Astrocyte (in vitro differentiated cells and primary cell): ENCODE measurements around the gene CCDC177. TPM values are rescaled to one million over a fixed set of nuclear protein-coding genes. Genes with fewer than 3 reads are reported as not detected.
A peak's percentile ranks its signal among the peaks of the same experiment; 100 is the strongest.

Source experiments
- DNase-seq: peaks from one replicate; pipeline ENCODE4 v3.0.0-alpha.2; 2010; ENCODE audit warnings: low read depth
- FAIRE-seq: peaks from 2 replicates; lab custom pipeline; 2011; peaks lifted over from hg19 to GRCh38; lab: Jason Lieb, UNC
- H2AFZ ChIP-seq: 2 replicates; pipeline ENCODE4 v1.6.0; 2012; ENCODE audit warnings: low read depth, low read length, inconsistent platforms
- H3K27ac ChIP-seq: 2 replicates; pipeline ENCODE4 v1.5.1; 2011; ENCODE audit warnings: low read depth, low read length, inconsistent platforms
- H3K27me3 ChIP-seq: 2 replicates; pipeline ENCODE4 v1.6.0; 2011; ENCODE audit warnings: low read length, inconsistent platforms; ENCODE audit not compliant: insufficient read depth
- H3K36me3 ChIP-seq: 2 replicates; pipeline ENCODE4 v1.5.1; 2011; ENCODE audit warnings: low read length, inconsistent platforms; ENCODE audit not compliant: insufficient read depth
- H3K4me1 ChIP-seq: 2 replicates; pipeline ENCODE4 v1.5.1; 2011; ENCODE audit warnings: low read length, inconsistent platforms; ENCODE audit not compliant: insufficient read depth
- H3K4me2 ChIP-seq: 2 replicates; pipeline ENCODE4 v1.6.0; 2012; ENCODE audit warnings: low read length, inconsistent platforms
- H3K4me3 ChIP-seq: 2 replicates; pipeline ENCODE4 v1.5.1; 2011; ENCODE audit warnings: low read depth, mild to moderate bottlenecking, low read length, inconsistent platforms; ENCODE audit not compliant: insufficient read depth
- H3K79me2 ChIP-seq: 2 replicates; pipeline ENCODE4 v1.6.0; 2012; ENCODE audit warnings: mild to moderate bottlenecking, low read length, inconsistent platforms; ENCODE audit not compliant: insufficient read depth
- H3K9ac ChIP-seq: 2 replicates; pipeline ENCODE4 v1.6.0; 2012; ENCODE audit warnings: mild to moderate bottlenecking, low read length, inconsistent platforms
- H3K9me3 ChIP-seq: 2 replicates; pipeline ENCODE4 v1.5.1; 2012; ENCODE audit warnings: low read depth, mild to moderate bottlenecking, low read length, inconsistent platforms; ENCODE audit not compliant: insufficient read depth
- H4K20me1 ChIP-seq: 2 replicates; pipeline ENCODE4 v1.6.0; 2012; ENCODE audit warnings: low read length, inconsistent platforms; ENCODE audit not compliant: insufficient read depth
- H3K27ac Mint-ChIP-seq: one replicate; pipeline ENCODE4 v1.8.0; 2021; ENCODE audit warnings: mild to moderate bottlenecking, mixed read lengths; ENCODE audit not compliant: unreplicated experiment
- H3K27me3 Mint-ChIP-seq: one replicate; pipeline ENCODE4 v1.8.0; 2021; ENCODE audit warnings: low read depth, mixed read lengths; ENCODE audit not compliant: unreplicated experiment
- H3K36me3 Mint-ChIP-seq: one replicate; pipeline ENCODE4 v1.8.0; 2021; ENCODE audit warnings: low read depth, mixed read lengths; ENCODE audit not compliant: unreplicated experiment
- H3K4me1 Mint-ChIP-seq: one replicate; pipeline ENCODE4 v1.8.0; 2021; ENCODE audit warnings: low read depth, mixed read lengths; ENCODE audit not compliant: unreplicated experiment
- H3K4me3 Mint-ChIP-seq: one replicate; pipeline ENCODE4 v1.8.0; 2021; ENCODE audit warnings: mild to moderate bottlenecking, moderate library complexity, mixed read lengths; ENCODE audit not compliant: unreplicated experiment
- H3K9me3 Mint-ChIP-seq: one replicate; pipeline ENCODE4 v1.8.0; 2021; ENCODE audit warnings: mild to moderate bottlenecking, mixed read lengths; ENCODE audit not compliant: unreplicated experiment
- CTCF ChIP-seq: IDR thresholded peaks from 2 replicates; pipeline ENCODE4 v1.5.1; 2011; ENCODE audit warnings: low read depth, mild to moderate bottlenecking, inconsistent platforms, low read length, moderate library complexity; ENCODE audit not compliant: insufficient read depth
- EZH2 ChIP-seq: IDR thresholded peaks from 2 replicates; pipeline ENCODE4 v1.6.1; 2012; ENCODE audit warnings: mild to moderate bottlenecking, low read length, inconsistent platforms; ENCODE audit not compliant: insufficient read depth
- total RNA-seq: library from RNA; stranded (reverse); gene quantifications from 2 replicates; pipeline ENCODE4 v1.2.1, GENCODE V29; 2021

The CCDC177 gene
- total RNA-seq, 1 donor from 2014 or later = not detected

- Histone ChIP-seq H3K4me2 (peak overlapping the region; percentile 91), H3K79me2 (no peaks in the 10 kb centered on the region), H3K36me3 (no peaks in the 10 kb centered on the region), H2AFZ (peak overlapping the region; percentile 1), H3K4me3 (no peak overlapping the region), H3K27ac (no peak overlapping the region), H3K9ac (no peak overlapping the region), H3K4me1 (peaks cover 3% of the 10 kb centered on the region), H3K9me3 (no peaks in the 10 kb centered on the region), H3K27me3 (peaks cover 55% of the 10 kb centered on the region), H4K20me1 (no peaks in the 10 kb centered on the region)
- DNase-seq = no peak
- Mint-ChIP-seq H3K4me3 (no peak overlapping the region), H3K27ac (no peak overlapping the region), H3K9me3 (peaks cover 2% of the 10 kb centered on the region), H3K36me3 (no peaks in the 10 kb centered on the region), H3K4me1 (peaks cover 3% of the 10 kb centered on the region), H3K27me3 (peaks cover 55% of the 10 kb centered on the region)
- FAIRE-seq = no peak
- TF ChIP-seq CTCF = no peak
- TF ChIP-seq EZH2 = peak; percentile 84
Measured at GRCh38 chr14:69573831-69574262, 824 bp downstream of the CCDC177 start.

GRCh38 chr14:69573205-69573830 lies 1.4 kb downstream of the CCDC177 start:
- peaks cover 3% of the 10 kb centered on the region for H3K4me1 Mint-ChIP-seq
- Histone ChIP-seq H2AFZ (peak overlapping the region; percentile 1), H3K27me3 (peaks cover 60% of the 10 kb centered on the region), H3K79me2 (no peaks in the 10 kb centered on the region), H3K9ac (no peak overlapping the region), H4K20me1 (no peaks in the 10 kb centered on the region), H3K4me2 (peak overlapping the region; percentile 91), H3K4me3 (no peak overlapping the region), H3K36me3 (no peaks in the 10 kb centered on the region), H3K4me1 (peaks cover 3% of the 10 kb centered on the region), H3K9me3 (no peaks in the 10 kb centered on the region), H3K27ac (no peak overlapping the region)
- DNase-seq (no peak), FAIRE-seq (no peak)
- H3K9me3 Mint-ChIP-seq = peaks cover 2% of the 10 kb centered on the region
- H3K4me3 Mint-ChIP-seq = no peak overlapping the region
- TF ChIP-seq EZH2 = no peak
- TF ChIP-seq CTCF = no peak
- H3K36me3 Mint-ChIP-seq = peaks cover under 1% of the 10 kb centered on the region
- no peak overlapping the region for H3K27ac Mint-ChIP-seq
- peaks cover 59% of the 10 kb centered on the region for H3K27me3 Mint-ChIP-seq

GRCh38 chr14:69572841-69573135 lies 1.9 kb downstream of the CCDC177 start:
- no peak for FAIRE-seq
- H2AFZ ChIP-seq = no peak overlapping the region

More at GRCh38 chr14:69572841-69573135, 1.9 kb downstream of the CCDC177 start:
- H3K4me1 Mint-ChIP-seq = peaks cover 3% of the 10 kb centered on the region
- no peak overlapping the region for H3K4me2 ChIP-seq
- H3K36me3 ChIP-seq = no peaks in the 10 kb centered on the region
- no peaks in the 10 kb centered on the region for H4K20me1 ChIP-seq
- peaks cover 62% of the 10 kb centered on the region for H3K27me3 ChIP-seq
- peaks cover 2% of the 10 kb centered on the region for H3K36me3 Mint-ChIP-seq
- no peak for TF ChIP-seq EZH2
- TF ChIP-seq CTCF = no peak
- no peak overlapping the region for H3K27ac ChIP-seq
- no peaks in the 10 kb centered on the region for H3K79me2 ChIP-seq
- H3K9me3 Mint-ChIP-seq = peaks cover 2% of the 10 kb centered on the region
- peaks cover 3% of the 10 kb centered on the region for H3K4me1 ChIP-seq
- no peak overlapping the region for H3K4me3 Mint-ChIP-seq
- H3K4me3 ChIP-seq = no peak overlapping the region
- peaks cover 64% of the 10 kb centered on the region for H3K27me3 Mint-ChIP-seq
- no peak for DNase-seq
- no peak overlapping the region for H3K9ac ChIP-seq
- no peak overlapping the region for H3K27ac Mint-ChIP-seq
- no peaks in the 10 kb centered on the region for H3K9me3 ChIP-seq
